GM19468 (cell line): ENCODE results near the gene ANKFN1.

Source experiments
- ATAC-seq: cut with Tn5 transposase; IDR thresholded peaks from one replicate; pipeline ENCODE4 v1.9.1; 2021; ENCODE audit warnings: mild to moderate bottlenecking, moderate library complexity, moderate number of reproducible peaks; ENCODE audit not compliant: unreplicated experiment; ENCODE audit errors: extremely low read depth

ANKFN1 gene

DNA sequence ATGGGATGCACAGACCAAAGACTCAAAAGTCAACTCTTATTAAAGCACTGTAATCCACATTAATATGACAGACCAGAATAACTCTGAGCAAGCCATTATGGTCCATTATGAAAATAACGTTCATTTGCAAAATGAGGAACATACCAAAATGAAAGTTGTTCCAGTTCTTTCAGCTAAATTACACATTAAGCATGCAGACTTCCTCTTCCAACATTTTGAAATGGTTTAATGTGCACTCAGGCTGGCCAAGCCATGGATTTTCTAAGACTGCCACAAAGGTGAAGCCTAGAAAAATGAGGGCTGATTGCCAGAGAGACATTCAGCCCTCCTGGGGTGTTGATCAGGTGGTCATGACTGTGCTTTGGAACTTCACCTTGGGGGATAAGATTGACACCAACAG, 383.5 kb downstream of the ANKFN1 start:
- no peak for ATAC-seq

DNA sequence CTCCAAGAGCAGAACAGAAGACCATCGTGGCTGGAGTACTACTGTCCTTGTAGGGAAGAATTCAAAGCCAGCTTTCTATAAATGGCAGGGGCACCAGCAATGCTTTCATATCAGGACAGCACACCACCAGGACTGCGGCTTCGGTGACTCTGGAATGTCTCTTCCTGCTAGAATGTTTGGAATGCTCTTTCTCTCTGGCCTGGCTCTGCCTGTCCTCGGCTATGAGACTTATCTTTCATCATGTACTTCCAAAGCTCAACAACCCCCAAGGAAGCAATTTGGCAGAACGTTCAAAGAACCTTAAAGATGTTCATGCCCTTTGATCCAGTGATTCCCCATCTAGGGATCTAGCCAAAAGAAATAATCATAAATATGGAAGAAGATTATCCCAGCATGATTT, 387.6 kb downstream of the ANKFN1 start:
- ATAC-seq: no peak

DNA sequence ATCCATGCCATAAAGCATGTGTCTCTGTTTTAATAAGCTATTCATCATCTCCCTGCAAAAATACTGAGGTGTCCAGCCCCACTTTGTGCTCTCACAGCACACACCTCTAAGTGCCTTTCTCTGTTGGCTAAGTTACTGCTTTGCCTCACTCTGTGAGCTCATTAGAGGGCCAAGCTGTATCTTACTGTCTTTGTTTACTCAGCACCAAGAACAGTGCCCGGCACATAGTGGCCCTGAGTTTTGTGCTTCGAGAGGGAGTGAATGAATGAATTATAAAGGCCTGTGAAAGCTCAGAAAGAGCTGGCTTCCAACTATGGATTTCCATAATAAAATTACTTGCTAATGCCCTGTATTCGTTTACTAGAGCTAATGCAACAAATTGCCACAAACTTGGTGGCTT, 390.0 kb downstream of the ANKFN1 start:
- no peak for ATAC-seq

DNA sequence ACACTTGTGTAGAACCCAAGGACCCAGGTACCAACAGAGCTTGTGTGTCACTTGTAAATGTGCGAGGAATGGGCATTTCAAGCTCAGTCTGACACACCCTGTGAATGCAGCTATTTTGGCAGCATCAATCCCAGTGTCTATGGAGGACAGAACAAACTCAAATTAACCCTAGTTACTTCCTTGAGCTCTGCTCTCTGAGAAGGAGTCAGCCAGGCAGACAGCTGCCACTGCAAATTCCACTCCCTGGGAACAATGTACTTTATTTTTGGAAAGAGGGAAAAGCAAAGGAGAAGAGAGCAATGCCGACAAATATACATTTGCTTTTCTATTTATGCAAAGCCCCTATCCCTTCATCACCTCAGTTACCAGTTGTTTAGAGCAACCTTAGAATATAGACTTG, 391.8 kb downstream of the ANKFN1 start:
- ATAC-seq: no peak

DNA sequence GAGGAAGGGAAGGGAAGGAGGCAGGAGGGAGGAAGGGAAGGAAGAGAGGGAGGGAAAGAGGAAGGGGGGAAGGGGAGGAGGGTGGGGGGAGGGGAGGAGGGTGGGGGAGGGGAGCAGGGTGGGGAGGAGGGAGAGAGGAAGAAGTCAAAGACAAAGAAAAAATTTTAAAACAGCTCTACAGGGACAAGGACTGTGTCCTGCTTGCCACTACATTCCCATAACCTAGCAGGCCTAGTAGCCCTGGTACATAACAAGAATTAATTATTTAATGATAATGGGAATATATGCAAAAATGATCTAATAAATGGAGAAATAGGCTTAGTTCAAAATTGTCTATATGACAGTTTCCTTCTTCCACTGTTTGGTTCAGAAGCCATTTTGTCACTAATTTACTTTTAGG, 392.7 kb downstream of the ANKFN1 start:
- no peak for ATAC-seq

DNA sequence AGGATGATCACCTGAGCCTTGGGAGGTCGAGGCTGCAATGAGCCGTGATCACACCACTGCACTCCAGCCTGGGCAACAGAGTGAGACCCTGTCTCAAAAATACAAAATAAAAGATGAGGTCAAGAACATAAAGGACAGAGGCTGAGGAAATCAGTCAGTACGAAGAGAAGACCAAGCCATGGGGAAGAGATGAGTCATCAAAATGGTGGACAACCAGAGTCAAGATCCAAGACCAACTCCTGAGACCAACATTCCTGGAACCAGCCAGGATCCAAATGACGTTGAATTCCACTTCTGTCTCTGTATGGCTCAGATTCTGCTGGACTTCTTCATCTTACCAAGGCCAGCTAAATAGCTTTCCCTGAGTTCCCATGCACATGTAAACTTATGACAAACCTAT, 395.4 kb downstream of the ANKFN1 start:
- no peak for ATAC-seq

DNA sequence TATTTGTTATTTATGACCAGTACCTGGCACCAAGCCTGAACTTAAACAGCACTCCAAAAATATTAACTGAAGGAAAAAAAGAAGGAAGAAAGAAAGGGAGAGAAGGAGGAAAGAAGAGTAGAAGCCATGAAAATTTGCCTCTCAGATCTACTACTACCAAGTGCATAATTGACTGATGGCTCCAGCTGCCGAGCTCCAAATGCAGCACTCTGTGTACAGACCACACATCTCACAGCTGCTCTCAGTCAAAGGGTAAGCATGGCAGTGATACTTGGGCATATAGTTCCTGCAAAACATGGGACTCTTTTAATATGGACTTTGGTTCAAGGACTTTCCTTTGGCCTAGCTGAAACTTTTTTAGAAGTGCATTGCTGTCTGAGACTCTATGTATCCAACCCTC, 396.2 kb downstream of the ANKFN1 start:
- ATAC-seq: no peak

DNA sequence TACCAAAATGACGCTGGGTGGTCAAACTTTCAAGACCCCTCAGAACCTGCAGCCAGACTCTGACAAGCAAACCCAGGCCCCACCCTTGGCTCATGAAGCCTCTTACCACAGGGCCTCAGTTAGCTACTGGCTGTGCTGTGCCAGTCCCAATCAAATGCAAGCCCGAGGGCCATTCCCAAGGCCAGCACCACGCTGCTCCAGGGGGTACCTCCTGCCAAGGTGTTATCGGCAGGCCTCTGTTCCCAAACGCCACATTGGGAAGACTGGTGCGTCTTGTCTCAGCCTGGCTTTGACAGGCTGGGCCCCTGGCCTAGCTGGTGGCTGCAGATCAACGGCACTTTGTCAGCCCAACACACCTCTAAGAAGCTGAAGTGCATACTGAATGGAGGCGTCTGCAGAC, 404.4 kb downstream of the ANKFN1 start:
- ATAC-seq: no peak

DNA sequence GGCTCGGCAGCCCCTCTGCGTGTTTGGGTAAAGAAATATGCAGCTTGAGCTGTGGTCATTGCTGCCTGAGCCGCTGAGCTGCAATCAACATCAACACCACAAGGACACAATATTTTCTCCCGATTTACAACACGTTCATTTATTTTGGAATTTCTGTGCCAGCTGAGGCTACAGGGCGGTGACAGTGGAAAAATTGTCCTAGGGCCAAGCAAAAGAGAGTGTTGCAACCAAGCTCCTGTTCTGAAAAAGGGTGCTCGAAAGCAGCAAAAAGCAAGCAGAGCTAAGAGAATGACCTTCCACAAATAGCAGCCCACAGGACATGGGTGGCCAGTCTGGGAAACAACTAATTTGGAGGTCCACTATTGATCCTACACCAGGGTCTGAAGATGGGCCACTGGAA, 404.8 kb downstream of the ANKFN1 start:
- ATAC-seq: no peak
